GM23338 (cell line): Measurements from ENCODE around the gene PROX2. TPM values are rescaled to one million over a fixed set of nuclear protein-coding genes. Genes with fewer than 3 reads are reported as not detected.

ENCODE experiments used
- ATAC-seq: fragments of 200-7000 bp; cut with Tn5 transposase; 3 replicates; pipeline ENCODE4 v1.9.1; 2020
- DNase-seq: peaks from one replicate; pipeline ENCODE4 v3.0.0-alpha.2; 2015; ENCODE audit warnings: low spot score
- H2AFZ ChIP-seq: fragments of 200-600 bp; sonication (generic); 2 replicates; pipeline ENCODE4 v1.8.0; 2016; ENCODE audit warnings: antibody characterized with exemption, mild to moderate bottlenecking, moderate library complexity
- H3F3A ChIP-seq: fragments of 200-600 bp; sonication (generic); replicated peaks from 2 replicates; pipeline ENCODE4 v1.8.0; 2017; ENCODE audit warnings: antibody characterized with exemption, mixed run types, low read depth
- H3K27ac ChIP-seq: fragments of 200-600 bp; sonication (generic); 2 replicates; pipeline ENCODE4 v1.6.1; 2016; ENCODE audit warnings: low read depth
- H3K27me3 ChIP-seq: fragments of 200-600 bp; sonication (generic); 2 replicates; pipeline ENCODE4 v1.8.0; 2016; ENCODE audit warnings: mild to moderate bottlenecking, mixed run types, moderate library complexity; ENCODE audit not compliant: insufficient read depth
- H3K36me3 ChIP-seq: fragments of 200-600 bp; sonication (generic); 2 replicates; pipeline ENCODE4 v1.8.0; 2016; ENCODE audit warnings: mild to moderate bottlenecking; ENCODE audit not compliant: insufficient read depth
- H3K4me1 ChIP-seq: fragments of 200-600 bp; sonication (generic); 2 replicates; pipeline ENCODE4 v1.8.0; 2016; ENCODE audit warnings: mild to moderate bottlenecking, moderate library complexity; ENCODE audit not compliant: insufficient read depth
- H3K4me2 ChIP-seq: fragments of 200-600 bp; sonication (generic); 2 replicates; pipeline ENCODE4 v1.7.1; 2017; ENCODE audit warnings: mixed run types
- H3K4me3 ChIP-seq: fragments of 200-600 bp; sonication (generic); 2 replicates; pipeline ENCODE4 v1.6.1; 2016; ENCODE audit warnings: mixed run types
- H3K79me2 ChIP-seq: fragments of 200-600 bp; sonication (generic); replicated peaks from 2 replicates; pipeline ENCODE4 v1.8.0; 2017; ENCODE audit warnings: mild to moderate bottlenecking; ENCODE audit not compliant: insufficient read depth
- H3K9me2 ChIP-seq: fragments of 200-600 bp; sonication (generic); 2 replicates; pipeline ENCODE4 v1.8.0; 2017; ENCODE audit not compliant: insufficient read depth
- H4K20me1 ChIP-seq: fragments of 200-600 bp; sonication (generic); replicated peaks from 2 replicates; pipeline ENCODE4 v1.8.0; 2017; ENCODE audit warnings: mild to moderate bottlenecking; ENCODE audit not compliant: insufficient read depth
- H3K27ac Mint-ChIP-seq: 2 replicates; pipeline ENCODE4 v1.8.0; 2020; ENCODE audit warnings: inconsistent platforms, mild to moderate bottlenecking, moderate library complexity, mixed read lengths
- H3K27me3 Mint-ChIP-seq: 3 replicates; pipeline ENCODE4 v1.8.0; 2022; ENCODE audit warnings: low read depth, mild to moderate bottlenecking, moderate library complexity, mixed read lengths, inconsistent platforms; ENCODE audit not compliant: insufficient read depth, poor library complexity
- H3K36me3 Mint-ChIP-seq: 3 replicates; pipeline ENCODE4 v1.8.0; 2021; ENCODE audit warnings: low read depth, mild to moderate bottlenecking, inconsistent platforms, moderate library complexity, mixed read lengths
- H3K4me1 Mint-ChIP-seq: 3 replicates; pipeline ENCODE4 v1.8.0; 2020; ENCODE audit warnings: mild to moderate bottlenecking, inconsistent platforms, mixed read lengths
- H3K4me3 Mint-ChIP-seq: 3 replicates; pipeline ENCODE4 v1.8.0; 2021; ENCODE audit warnings: moderate library complexity, mild to moderate bottlenecking, inconsistent platforms, mixed read lengths
- H3K9me3 Mint-ChIP-seq: 3 replicates; pipeline ENCODE4 v1.8.0; 2020; ENCODE audit warnings: moderate library complexity, mild to moderate bottlenecking, inconsistent platforms, mixed read lengths
- EZH2 ChIP-seq: fragments of 200-600 bp; sonication (generic); IDR thresholded peaks from one replicate; pipeline ENCODE4 v1.8.0; 2017; ENCODE audit warnings: antibody characterized with exemption, mild to moderate bottlenecking, low read depth; ENCODE audit not compliant: unreplicated experiment
- EZH2phosphoT487 ChIP-seq: fragments of 200-600 bp; sonication (generic); IDR thresholded peaks from one replicate; pipeline ENCODE4 v1.8.1; 2018; ENCODE audit warnings: antibody characterized with exemption; ENCODE audit not compliant: unreplicated experiment
- NANOG ChIP-seq: IDR thresholded peaks from 2 replicates; pipeline ENCODE4 v1.6.1; 2016; ENCODE audit warnings: antibody characterized with exemption, borderline replicate concordance
- POLR2AphosphoS5 ChIP-seq: IDR thresholded peaks from 2 replicates; pipeline ENCODE4 v1.6.1; 2016; ENCODE audit warnings: antibody characterized with exemption, low read depth
- ZNF462 ChIP-seq: fragments of 250-450 bp; sonication (Bioruptor Pico); IDR thresholded peaks from 2 replicates; pipeline ENCODE4 v1.5.0; 2020; ENCODE audit warnings: mild to moderate bottlenecking, moderate library complexity
- polyA plus RNA-seq: library from polyadenylated mRNA; unstranded; fragments of >200 nt; fragmentation: Nextera tagmentation; extraction: Ambion mirVana; gene quantifications from 2 replicates; pipeline ENCODE4 v1.2.1, GENCODE V29; 2016
- total RNA-seq: library from RNA; depleted of rRNA; stranded (reverse); fragments of >200 nt; shearing (Covaris generic); gene quantifications from 2 replicates; pipeline ENCODE4 v1.2.3, GENCODE V29; 2014
- TF ChIP-seq, protein P1 (sequence below), 2 experiments: fragments of 200-600 bp in 1 of 2; sonication (generic) in 1 of 2; conservative IDR thresholded peaks; 2 replicates each; pipeline versions ENCODE4 v1.5.1 to v1.6.1; 2016 to 2017; ENCODE audit warnings: antibody characterized with exemption in 2 of 2, low read depth in 2 of 2, mild to moderate bottlenecking in 2 of 2, moderate library complexity in 1 of 2
- TF ChIP-seq, protein P2 (sequence below): IDR thresholded peaks from one replicate; pipeline ENCODE4 v1.6.1; 2018; ENCODE audit warnings: antibody characterized with exemption; ENCODE audit not compliant: unreplicated experiment

Gene PROX2
- total and polyA plus RNA-seq, 2 experiments from 2014 or later: 0.06 TPM; not detected in 1

DNA sequence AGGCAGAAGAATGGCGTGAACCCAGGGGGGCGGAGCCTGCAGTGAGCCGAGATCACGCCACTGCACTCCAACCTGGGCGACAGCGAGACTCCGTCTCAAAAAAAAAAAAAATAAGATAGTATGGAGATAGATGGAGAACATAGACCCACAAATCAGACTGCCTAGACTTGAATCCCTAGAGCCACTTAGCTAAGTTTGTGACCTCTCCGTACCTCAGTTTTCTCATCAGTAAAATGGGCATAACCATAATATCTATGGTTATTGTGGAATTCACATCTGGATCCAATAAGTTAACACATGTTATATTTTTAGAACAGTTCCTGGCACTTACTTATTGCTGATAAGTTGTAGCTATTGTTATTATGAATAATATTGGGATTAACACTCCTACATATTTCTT, 7.2 kb downstream of the PROX2 start (continued):
- no peak for TF ChIP-seq ZNF462
- no peak for TF ChIP-seq NANOG

DNA sequence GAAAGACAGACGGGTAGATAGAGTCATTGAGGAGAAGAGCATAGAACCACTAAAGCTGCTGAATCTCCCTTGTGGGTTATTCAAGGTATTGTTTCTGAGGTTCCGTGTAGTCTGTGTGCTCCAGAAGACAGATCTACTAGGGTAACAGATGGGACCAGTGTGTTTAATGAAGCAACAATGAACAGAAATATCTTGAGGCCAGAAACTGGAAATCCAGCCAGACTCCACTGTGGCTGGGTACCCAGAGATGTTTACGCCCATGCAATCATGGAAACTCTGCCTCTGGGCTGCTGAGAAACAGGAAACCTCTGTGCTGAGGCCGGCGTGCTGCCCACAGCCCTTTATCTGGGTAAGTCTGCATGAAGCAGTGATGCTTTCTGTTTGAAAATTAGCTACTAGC, 8.3 kb downstream of the PROX2 start:
- no peaks in the 10 kb centered on the region for H3K36me3 ChIP-seq
- no peaks in the 10 kb centered on the region for H4K20me1 ChIP-seq
- no peak overlapping the region for H3K4me3 ChIP-seq
- Mint-ChIP-seq H3K36me3 (no peaks in the 10 kb centered on the region), H3K27me3 (peaks cover 1% of the 10 kb centered on the region), H3K4me3 (no peak overlapping the region), H3K4me1 (peaks cover 2% of the 10 kb centered on the region; the same call in 1 of the 3 replicates), H3K9me3 (no peaks in the 10 kb centered on the region), H3K27ac (no peak overlapping the region)
- H3F3A ChIP-seq: no peaks in the 10 kb centered on the region
- H3K4me1 ChIP-seq: no peaks in the 10 kb centered on the region
- no peak for ATAC-seq
- no peak overlapping the region for H3K27ac ChIP-seq
- TF ChIP-seq EZH2phosphoT487 (no peak), EZH2 (no peak), NANOG (no peak), POLR2AphosphoS5 (no peak)
- TF ChIP-seq, protein P1, sequence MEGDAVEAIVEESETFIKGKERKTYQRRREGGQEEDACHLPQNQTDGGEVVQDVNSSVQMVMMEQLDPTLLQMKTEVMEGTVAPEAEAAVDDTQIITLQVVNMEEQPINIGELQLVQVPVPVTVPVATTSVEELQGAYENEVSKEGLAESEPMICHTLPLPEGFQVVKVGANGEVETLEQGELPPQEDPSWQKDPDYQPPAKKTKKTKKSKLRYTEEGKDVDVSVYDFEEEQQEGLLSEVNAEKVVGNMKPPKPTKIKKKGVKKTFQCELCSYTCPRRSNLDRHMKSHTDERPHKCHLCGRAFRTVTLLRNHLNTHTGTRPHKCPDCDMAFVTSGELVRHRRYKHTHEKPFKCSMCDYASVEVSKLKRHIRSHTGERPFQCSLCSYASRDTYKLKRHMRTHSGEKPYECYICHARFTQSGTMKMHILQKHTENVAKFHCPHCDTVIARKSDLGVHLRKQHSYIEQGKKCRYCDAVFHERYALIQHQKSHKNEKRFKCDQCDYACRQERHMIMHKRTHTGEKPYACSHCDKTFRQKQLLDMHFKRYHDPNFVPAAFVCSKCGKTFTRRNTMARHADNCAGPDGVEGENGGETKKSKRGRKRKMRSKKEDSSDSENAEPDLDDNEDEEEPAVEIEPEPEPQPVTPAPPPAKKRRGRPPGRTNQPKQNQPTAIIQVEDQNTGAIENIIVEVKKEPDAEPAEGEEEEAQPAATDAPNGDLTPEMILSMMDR (conservative IDR thresholded peaks at IDR 0.05; ENCODE audit: low read depth in 2 of 2): no peak
- TF ChIP-seq, protein P2, sequence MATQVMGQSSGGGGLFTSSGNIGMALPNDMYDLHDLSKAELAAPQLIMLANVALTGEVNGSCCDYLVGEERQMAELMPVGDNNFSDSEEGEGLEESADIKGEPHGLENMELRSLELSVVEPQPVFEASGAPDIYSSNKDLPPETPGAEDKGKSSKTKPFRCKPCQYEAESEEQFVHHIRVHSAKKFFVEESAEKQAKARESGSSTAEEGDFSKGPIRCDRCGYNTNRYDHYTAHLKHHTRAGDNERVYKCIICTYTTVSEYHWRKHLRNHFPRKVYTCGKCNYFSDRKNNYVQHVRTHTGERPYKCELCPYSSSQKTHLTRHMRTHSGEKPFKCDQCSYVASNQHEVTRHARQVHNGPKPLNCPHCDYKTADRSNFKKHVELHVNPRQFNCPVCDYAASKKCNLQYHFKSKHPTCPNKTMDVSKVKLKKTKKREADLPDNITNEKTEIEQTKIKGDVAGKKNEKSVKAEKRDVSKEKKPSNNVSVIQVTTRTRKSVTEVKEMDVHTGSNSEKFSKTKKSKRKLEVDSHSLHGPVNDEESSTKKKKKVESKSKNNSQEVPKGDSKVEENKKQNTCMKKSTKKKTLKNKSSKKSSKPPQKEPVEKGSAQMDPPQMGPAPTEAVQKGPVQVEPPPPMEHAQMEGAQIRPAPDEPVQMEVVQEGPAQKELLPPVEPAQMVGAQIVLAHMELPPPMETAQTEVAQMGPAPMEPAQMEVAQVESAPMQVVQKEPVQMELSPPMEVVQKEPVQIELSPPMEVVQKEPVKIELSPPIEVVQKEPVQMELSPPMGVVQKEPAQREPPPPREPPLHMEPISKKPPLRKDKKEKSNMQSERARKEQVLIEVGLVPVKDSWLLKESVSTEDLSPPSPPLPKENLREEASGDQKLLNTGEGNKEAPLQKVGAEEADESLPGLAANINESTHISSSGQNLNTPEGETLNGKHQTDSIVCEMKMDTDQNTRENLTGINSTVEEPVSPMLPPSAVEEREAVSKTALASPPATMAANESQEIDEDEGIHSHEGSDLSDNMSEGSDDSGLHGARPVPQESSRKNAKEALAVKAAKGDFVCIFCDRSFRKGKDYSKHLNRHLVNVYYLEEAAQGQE: no peak
- H3K9me2 ChIP-seq: no peaks in the 10 kb centered on the region
- 0 out of 2 replicates have a peak overlapping the region, but pooled peaks have one; percentile 38 for H2AFZ ChIP-seq
- no peaks in the 10 kb centered on the region for H3K79me2 ChIP-seq
- no peak overlapping the region for H3K4me2 ChIP-seq
- DNase-seq: no peak
- no peaks in the 10 kb centered on the region for H3K27me3 ChIP-seq
